ENCODE results near the gene NSUN6.

DNA sequence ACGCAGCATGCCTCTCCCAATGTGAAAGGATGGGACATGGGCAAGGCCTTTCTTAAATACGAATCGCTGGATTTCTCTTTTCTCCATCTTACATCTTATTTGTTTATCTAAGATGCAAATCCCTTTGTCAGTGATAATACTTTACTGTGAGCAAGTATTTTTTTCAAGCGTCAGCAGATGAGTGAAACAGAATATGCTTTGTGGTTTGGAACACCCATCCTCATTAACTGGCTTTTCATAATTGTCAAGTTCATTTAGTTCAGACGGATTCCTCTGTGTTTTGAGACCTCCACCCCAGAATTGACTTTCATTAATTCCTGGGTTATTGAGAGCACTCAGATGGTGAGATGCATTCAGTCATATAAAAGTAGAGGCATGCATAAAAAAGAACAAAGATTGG lies 149.8 kb downstream of the NSUN6 start:
- TF ChIP-seq EZH2 (IDR thresholded peaks at IDR 0.05; ENCODE audit: low read length, unreplicated experiment) (no peak), EZH2phosphoT487 (IDR thresholded peaks at IDR 0.05; ENCODE audit: borderline replicate concordance, low read length) (no peak)
